ENCODE measurements around the gene CCDC90B.
"Not testable (repeated sequence)": the region's sequence is repeated elsewhere in the genome, so short reads cannot be mapped to it uniquely, and the experiment has no call there.

CCDC90B gene

GRCh38 chr11:83285771-83286528 is at the start of gene CCDC90B:
CCDC90B (minus strand) TSS chr11:83286367; CDS start chr11:83285972, 395 bp downstream.
- DNase-seq, result peak; percentile 93

GRCh38 chr11:83335446-83336070 is 49.4 kb upstream of the CCDC90B start:
- DNase-seq, result no peak

GRCh38 chr11:83330303-83330702 is 44.1 kb upstream of the CCDC90B start:
- no peak for DNase-seq

GRCh38 chr11:83326326-83326725 is 40.2 kb upstream of the CCDC90B start:
- no peak for DNase-seq

GRCh38 chr11:83319346-83319745 is 33.2 kb upstream of the CCDC90B start:
- DNase-seq, result no peak

GRCh38 chr11:83318931-83319330 is 32.8 kb upstream of the CCDC90B start:
- no peak for DNase-seq

- DNase-seq, result no peak
These were observed 31.9 kb upstream of the CCDC90B start for GRCh38 chr11:83317757-83318690.

- not testable (repeated sequence) for DNase-seq
These were observed 30.7 kb upstream of the CCDC90B start for GRCh38 chr11:83316897-83317268.

GRCh38 chr11:83316143-83316896 is 30.2 kb upstream of the CCDC90B start:
- DNase-seq, result not testable (repeated sequence)

GRCh38 chr11:83312430-83312829 is 26.3 kb upstream of the CCDC90B start:
- no peak for DNase-seq

- DNase-seq, result no peak
These were observed 25.5 kb upstream of the CCDC90B start for GRCh38 chr11:83311701-83312100.

- DNase-seq, result no peak
These were observed 24.6 kb upstream of the CCDC90B start for GRCh38 chr11:83310718-83311117.

GRCh38 chr11:83308536-83308935 is 22.4 kb upstream of the CCDC90B start:
- not testable (repeated sequence) for DNase-seq

- no peak for DNase-seq
These were observed 20.3 kb upstream of the CCDC90B start for GRCh38 chr11:83306200-83307080.

- no peak for DNase-seq
These were observed 17.1 kb upstream of the CCDC90B start for GRCh38 chr11:83303316-83303715.

GRCh38 chr11:83302151-83302550 is 16.0 kb upstream of the CCDC90B start:
- no peak for DNase-seq

GRCh38 chr11:83299681-83300080 is 13.5 kb upstream of the CCDC90B start:
- DNase-seq, result no peak

- DNase-seq, result no peak
These were observed 8.0 kb upstream of the CCDC90B start for GRCh38 chr11:83294208-83294607.

- no peak for DNase-seq
These were observed 7.2 kb upstream of the CCDC90B start for GRCh38 chr11:83293457-83293774.

GRCh38 chr11:83292709-83293456 is 6.7 kb upstream of the CCDC90B start:
- DNase-seq, result peak; percentile 66

- no peak for DNase-seq
These were observed 1.5 kb upstream of the CCDC90B start for GRCh38 chr11:83287631-83288030.

Data from amniotic stem cell (primary cell).